Measurements from ENCODE around the gene UBE2O.

The UBE2O gene

GRCh38 chr17:76404976-76405563 is 47.9 kb downstream of the UBE2O start:
- no peak for TF ChIP-seq CTCF (IDR thresholded peaks at IDR 0.05; ENCODE audit: low read depth, low read length)
- H3K4me3 ChIP-seq (ENCODE audit: low read depth, low read length) = no peak overlapping the region

GRCh38 chr17:76404256-76404655 is 48.7 kb downstream of the UBE2O start:
- TF ChIP-seq CTCF (IDR thresholded peaks at IDR 0.05; ENCODE audit: low read depth, low read length) = no peak
- H3K4me3 ChIP-seq (ENCODE audit: low read depth, low read length) = no peak overlapping the region

- H3K4me3 ChIP-seq (ENCODE audit: low read depth, low read length) = no peak overlapping the region
- TF ChIP-seq CTCF (IDR thresholded peaks at IDR 0.05; ENCODE audit: low read depth, low read length) = no peak
Observed at GRCh38 chr17:76402711-76403110, 50.2 kb downstream of the UBE2O start.

- no peak overlapping the region for H3K4me3 ChIP-seq (ENCODE audit: low read depth, low read length)
- no peak for TF ChIP-seq CTCF (IDR thresholded peaks at IDR 0.05; ENCODE audit: low read depth, low read length)
Observed at GRCh38 chr17:76399175-76400172, 53.5 kb downstream of the UBE2O start.

GRCh38 chr17:76398523-76399174 is 54.3 kb downstream of the UBE2O start:
- no peak for TF ChIP-seq CTCF (IDR thresholded peaks at IDR 0.05; ENCODE audit: low read depth, low read length)
- H3K4me3 ChIP-seq (ENCODE audit: low read depth, low read length) = no peak overlapping the region

GRCh38 chr17:76397687-76398522 is 55.0 kb downstream of the UBE2O start:
- TF ChIP-seq CTCF (IDR thresholded peaks at IDR 0.05; ENCODE audit: low read depth, low read length) = peak; percentile 95
- H3K4me3 ChIP-seq (ENCODE audit: low read depth, low read length) = no peak overlapping the region

All from WI38 (cell line).